NCI-H460 (cell line): Measurements from ENCODE around the gene B3GALT5. TPM values are rescaled to one million over a fixed set of nuclear protein-coding genes. Genes with fewer than 3 reads are reported as not detected.

ENCODE experiments used
- DNase-seq: peaks from one replicate; pipeline ENCODE4 v3.0.0-alpha.2; 2016; ENCODE audit warnings: low read depth; ENCODE audit errors: extremely low read depth
- total RNA-seq: library from RNA; depleted of rRNA; stranded (reverse); fragments of >200 nt; shearing (Covaris generic); gene quantifications from 2 replicates; pipeline ENCODE4 v1.2.3, GENCODE V29; 2014

The B3GALT5 gene
- total RNA-seq, 1 experiment from 2014 or later = not detected

GRCh38 chr21:39663742-39664492 lies 51.2 kb downstream of the B3GALT5 start:
- no peak for DNase-seq

- DNase-seq = no peak
Observed at GRCh38 chr21:39664586-39664985, 51.8 kb downstream of the B3GALT5 start.

- DNase-seq = no peak
Observed at GRCh38 chr21:39666026-39666425, 53.3 kb downstream of the B3GALT5 start.

GRCh38 chr21:39666681-39667315 lies 54.1 kb downstream of the B3GALT5 start:
- DNase-seq = no peak

- DNase-seq = no peak
Observed at GRCh38 chr21:39667353-39667891, 54.7 kb downstream of the B3GALT5 start.

- no peak for DNase-seq
Observed at GRCh38 chr21:39668369-39668768, 55.6 kb downstream of the B3GALT5 start.

GRCh38 chr21:39669485-39669884 lies 56.7 kb downstream of the B3GALT5 start:
- no peak for DNase-seq

- DNase-seq = no peak
Observed at GRCh38 chr21:39669976-39670661, 57.4 kb downstream of the B3GALT5 start.

- DNase-seq = no peak
Observed at GRCh38 chr21:39670701-39671100, 58.0 kb downstream of the B3GALT5 start.

GRCh38 chr21:39671986-39672385 lies 59.2 kb downstream of the B3GALT5 start:
- DNase-seq = no peak

GRCh38 chr21:39673163-39673562 lies 60.4 kb downstream of the B3GALT5 start:
- DNase-seq = no peak

- DNase-seq = no peak
Observed at GRCh38 chr21:39673736-39674135, 61.0 kb downstream of the B3GALT5 start.

- DNase-seq = no peak
Observed at GRCh38 chr21:39674801-39675200, 62.1 kb downstream of the B3GALT5 start.

GRCh38 chr21:39675590-39675989 lies 62.9 kb downstream of the B3GALT5 start:
- DNase-seq = no peak

- DNase-seq = no peak
Observed at GRCh38 chr21:39675993-39676661, 63.4 kb downstream of the B3GALT5 start.

- DNase-seq = no peak
Observed at GRCh38 chr21:39680216-39680615, 67.5 kb downstream of the B3GALT5 start.

- DNase-seq = no peak
Observed at GRCh38 chr21:39681257-39681656, 68.5 kb downstream of the B3GALT5 start.

- DNase-seq = no peak
Observed at GRCh38 chr21:39681845-39682244, 69.1 kb downstream of the B3GALT5 start.

- DNase-seq = no peak
Observed at GRCh38 chr21:39685236-39685635, 72.5 kb downstream of the B3GALT5 start.

GRCh38 chr21:39685991-39686390 lies 73.3 kb downstream of the B3GALT5 start:
- DNase-seq = no peak
